OCI-LY3 (cell line): Measurements from ENCODE around the gene IER3.

Experiments used
- CTCF ChIP-seq: fragments of 200-600, 300-600 bp; sonication (generic); IDR thresholded peaks from 2 replicates; pipeline ENCODE4 v1.5.1; 2014; ENCODE audit warnings: antibody characterized with exemption, low read length, low read depth
- EZH2phosphoT487 ChIP-seq: fragments of 200-600 bp; shearing (Covaris generic); IDR thresholded peaks from 2 replicates; pipeline ENCODE4 v1.6.1; 2018; ENCODE audit warnings: antibody characterized with exemption, mixed run types, low read depth

GRCh38 chr6:30763155-30763617 lies 18.8 kb upstream of the IER3 start:
- no peak for TF ChIP-seq CTCF
- TF ChIP-seq EZH2phosphoT487: no peak
